Measurements from ENCODE around the gene CLEC20A. TPM values are rescaled to one million over a fixed set of nuclear protein-coding genes. Genes with fewer than 3 reads are reported as not detected.

The CLEC20A gene
- polyA plus RNA-seq, 3 donors: not detected

- WGBS (ENCODE audit: insufficient coverage): no CpG with 5 or more reads among the region's 2 CpGs
- no peak for TF ChIP-seq CTCF (IDR thresholded peaks at IDR 0.05)
- H3K4me2 ChIP-seq (replicated peaks; ENCODE audit: extremely low read depth, low read length, poor library complexity, severe bottlenecking): no peak overlapping the region
- H3K9ac ChIP-seq (ENCODE audit: insufficient read depth, low read length, poor library complexity, severe bottlenecking): no peak overlapping the region
- H3K9me3 ChIP-seq (replicated peaks in 1 of 2; ENCODE audit: control insufficient read depth in 1 of 2, insufficient read depth in 1 of 2, low read length in 2 of 2): no peaks in the 10 kb centered on the region
- Mint-ChIP-seq H3K36me3 (no peaks in the 10 kb centered on the region), H3K4me3 (no peak overlapping the region), H3K27me3 (ENCODE audit: low read depth in 3 of 3) (peaks cover 0 to 2% (median 2%) of the 10 kb centered on the region in 3 donors), H3K9me3 (peaks cover 0 to 3% (median 0%) of the 10 kb centered on the region in 7 donors), H3K27ac (no peak overlapping the region), H3K4me1 (peaks cover 8% of the 10 kb centered on the region)
- H3K4me1 ChIP-seq (ENCODE audit: control insufficient read depth in 1 of 2, insufficient read depth in 2 of 2, low read length in 2 of 2): peaks cover 0 to 3% of the 10 kb centered on the region in 2 donors
- no peaks in the 10 kb centered on the region for H3K79me2 ChIP-seq (ENCODE audit: insufficient read depth, low read length)
- intact Hi-C loops (cut with micrococcal nuclease): loop anchor here in 1 of 2 donors (5.0 to 10.0 kb wide), 2 partner anchors 472 to 845 kb away; no protein-coding TSS in a partner anchor
- no peaks in the 10 kb centered on the region for H3K36me3 ChIP-seq (replicated peaks in 1 of 2; ENCODE audit: control insufficient read depth in 1 of 2, insufficient read depth in 2 of 2, low read length in 2 of 2)
- H3K4me3 ChIP-seq (replicated peaks in 1 of 3; ENCODE audit: low read depth in 2 of 3, low read length in 3 of 3): no peak overlapping the region
- no peak overlapping the region for H2AFZ ChIP-seq (ENCODE audit: insufficient read depth, low read depth, low read length, poor library complexity, severe bottlenecking)
- no peak overlapping the region for H3K27ac ChIP-seq (ENCODE audit: low read depth in 1 of 2, low read length in 2 of 2)
- DNase-seq: no peak
- H4K20me1 ChIP-seq (ENCODE audit: insufficient read depth, low read length): no peaks in the 10 kb centered on the region
- H3K27me3 ChIP-seq (ENCODE audit: control insufficient read depth in 2 of 2, insufficient read depth in 2 of 2, low read length in 2 of 2): no peaks in the 10 kb centered on the region
These were observed 33.3 kb upstream of the CLEC20A start for GRCh38 chr1:178530037-178530402.

GRCh38 chr1:178529364-178530036 lies 32.7 kb upstream of the CLEC20A start:
- H3K4me3 Mint-ChIP-seq: no peak overlapping the region
- peaks cover 0 to 1% (median 0%) of the 10 kb centered on the region in 7 donors for H3K9me3 Mint-ChIP-seq
- intact Hi-C loops (cut with micrococcal nuclease): loop anchor here in 1 of 2 donors (5.0 to 10.0 kb wide), 2 partner anchors 473 to 845 kb away; no protein-coding TSS in a partner anchor
- H3K27me3 Mint-ChIP-seq (ENCODE audit: low read depth in 3 of 3): peaks cover 0 to 3% (median 2%) of the 10 kb centered on the region in 3 donors
- peaks cover 8% of the 10 kb centered on the region for H3K4me1 Mint-ChIP-seq
- 92% methylated on average over 6 of the region's 8 CpGs for WGBS (ENCODE audit: insufficient coverage)
- no peaks in the 10 kb centered on the region for H3K36me3 Mint-ChIP-seq
- Histone ChIP-seq H3K9me3 (replicated peaks in 1 of 2; ENCODE audit: control insufficient read depth in 1 of 2, insufficient read depth in 1 of 2, low read length in 2 of 2) (no peaks in the 10 kb centered on the region), H3K36me3 (replicated peaks in 1 of 2; ENCODE audit: control insufficient read depth in 1 of 2, insufficient read depth in 2 of 2, low read length in 2 of 2) (no peaks in the 10 kb centered on the region), H2AFZ (ENCODE audit: insufficient read depth, low read depth, low read length, poor library complexity, severe bottlenecking) (no peak overlapping the region), H3K79me2 (ENCODE audit: insufficient read depth, low read length) (no peaks in the 10 kb centered on the region), H4K20me1 (ENCODE audit: insufficient read depth, low read length) (no peaks in the 10 kb centered on the region), H3K27ac (ENCODE audit: low read depth in 1 of 2, low read length in 2 of 2) (no peak overlapping the region), H3K27me3 (ENCODE audit: control insufficient read depth in 2 of 2, insufficient read depth in 2 of 2, low read length in 2 of 2) (no peaks in the 10 kb centered on the region), H3K4me2 (replicated peaks; ENCODE audit: extremely low read depth, low read length, poor library complexity, severe bottlenecking) (no peak overlapping the region), H3K4me1 (ENCODE audit: control insufficient read depth in 1 of 2, insufficient read depth in 2 of 2, low read length in 2 of 2) (peaks cover 0 to 3% of the 10 kb centered on the region in 2 donors), H3K9ac (ENCODE audit: insufficient read depth, low read length, poor library complexity, severe bottlenecking) (no peak overlapping the region), H3K4me3 (replicated peaks in 1 of 3; ENCODE audit: low read depth in 2 of 3, low read length in 3 of 3) (no peak overlapping the region)
- H3K27ac Mint-ChIP-seq: no peak overlapping the region
- DNase-seq: no peak
- TF ChIP-seq CTCF (IDR thresholded peaks at IDR 0.05): no peak

All from CD14-positive monocyte (primary cell).